Measurements from ENCODE around the gene KLHL20. TPM values are rescaled to one million over a fixed set of nuclear protein-coding genes. Genes with fewer than 3 reads are reported as not detected.
"Not testable (repeated sequence)": the region's sequence is repeated elsewhere in the genome, so short reads cannot be mapped to it uniquely, and the experiment has no call there.

KLHL20 gene
- total RNA-seq, 6 experiments from 2014 or later = 25.8 to 30.0 (median 27.9) TPM

- Mint-ChIP-seq H3K4me1 (ENCODE audit: low read depth) (no peaks in the 10 kb centered on the region), H3K36me3 (ENCODE audit: low read depth) (no peaks in the 10 kb centered on the region), H3K4me3 (no peak overlapping the region), H3K27ac (no peak overlapping the region), H3K27me3 (ENCODE audit: insufficient read depth) (peaks cover 18% of the 10 kb centered on the region), H3K9me3 (no peaks in the 10 kb centered on the region)
- no peak for DNase-seq
- TF ChIP-seq CTCF (IDR thresholded peaks at IDR 0.05) = no peak
Observed at GRCh38 chr1:173688300-173688699, 26.5 kb upstream of the KLHL20 start.

- no peak overlapping the region for H3K4me3 Mint-ChIP-seq
- no peak overlapping the region for H3K27ac Mint-ChIP-seq
- H3K36me3 Mint-ChIP-seq (ENCODE audit: low read depth) = no peaks in the 10 kb centered on the region
- no peaks in the 10 kb centered on the region for H3K4me1 Mint-ChIP-seq (ENCODE audit: low read depth)
- peaks cover 21% of the 10 kb centered on the region for H3K27me3 Mint-ChIP-seq (ENCODE audit: insufficient read depth)
- DNase-seq = no peak
- no peaks in the 10 kb centered on the region for H3K9me3 Mint-ChIP-seq
- no peak for TF ChIP-seq CTCF (IDR thresholded peaks at IDR 0.05)
Observed at GRCh38 chr1:173693238-173693637, 21.5 kb upstream of the KLHL20 start.

- H3K27ac Mint-ChIP-seq; DNase-seq; H3K4me3 Mint-ChIP-seq; H3K4me1 Mint-ChIP-seq (ENCODE audit: low read depth); H3K9me3 Mint-ChIP-seq; H3K36me3 Mint-ChIP-seq (ENCODE audit: low read depth): not testable (repeated sequence)
- H3K27me3 Mint-ChIP-seq (ENCODE audit: insufficient read depth) = peaks cover 19% of the 10 kb centered on the region
Observed at GRCh38 chr1:173701299-173701698, 13.5 kb upstream of the KLHL20 start.

GRCh38 chr1:173702736-173703135, 12.0 kb upstream of the KLHL20 start:
- Mint-ChIP-seq H3K4me3 (no peak overlapping the region), H3K9me3 (no peaks in the 10 kb centered on the region), H3K36me3 (ENCODE audit: low read depth) (no peaks in the 10 kb centered on the region), H3K4me1 (ENCODE audit: low read depth) (no peaks in the 10 kb centered on the region), H3K27me3 (ENCODE audit: insufficient read depth) (peaks cover 8% of the 10 kb centered on the region), H3K27ac (no peak overlapping the region)
- DNase-seq = no peak
- no peak for TF ChIP-seq CTCF (IDR thresholded peaks at IDR 0.05)

- Mint-ChIP-seq H3K27ac (no peak overlapping the region), H3K36me3 (ENCODE audit: low read depth) (no peaks in the 10 kb centered on the region), H3K4me3 (no peak overlapping the region), H3K4me1 (ENCODE audit: low read depth) (no peaks in the 10 kb centered on the region), H3K27me3 (ENCODE audit: insufficient read depth) (peaks cover 11% of the 10 kb centered on the region), H3K9me3 (no peaks in the 10 kb centered on the region)
- no peak for DNase-seq
- no peak for TF ChIP-seq CTCF (IDR thresholded peaks at IDR 0.05)
Observed at GRCh38 chr1:173705117-173705516, 9.7 kb upstream of the KLHL20 start.

- no peak for TF ChIP-seq CTCF (IDR thresholded peaks at IDR 0.05)
- no peak for DNase-seq
- Mint-ChIP-seq H3K27ac (no peak overlapping the region), H3K4me1 (ENCODE audit: low read depth) (no peaks in the 10 kb centered on the region), H3K9me3 (no peaks in the 10 kb centered on the region), H3K27me3 (ENCODE audit: insufficient read depth) (peaks cover 17% of the 10 kb centered on the region), H3K36me3 (ENCODE audit: low read depth) (no peaks in the 10 kb centered on the region), H3K4me3 (no peak overlapping the region)
Observed at GRCh38 chr1:173708787-173709186, 6.0 kb upstream of the KLHL20 start.
